SU-DHL-6 (cell line): ENCODE measurements around the gene DNMT3A.

Experiments
- H2AFZ ChIP-seq: fragments of 200-600 bp; sonication (generic); 2 replicates; pipeline ENCODE4 v1.6.1; 2014; ENCODE audit warnings: low read depth, mild to moderate bottlenecking, moderate library complexity, mixed read lengths, antibody characterized with exemption, low read length; ENCODE audit not compliant: severe bottlenecking
- H3F3A ChIP-seq: fragments of 200-600 bp; shearing (Covaris generic); 2 replicates; pipeline ENCODE4 v1.6.0; 2016; ENCODE audit warnings: antibody characterized with exemption, mild to moderate bottlenecking; ENCODE audit not compliant: insufficient read depth
- H3K27ac ChIP-seq: fragments of 200-600 bp; sonication (generic); 2 replicates; pipeline ENCODE4 v1.5.1; 2016; ENCODE audit warnings: low read depth, mild to moderate bottlenecking, low read length, moderate library complexity, mixed read lengths
- H3K27me3 ChIP-seq: fragments of 200-600 bp; sonication (generic), shearing (Covaris generic); 2 replicates; pipeline ENCODE4 v1.6.0; 2014; ENCODE audit warnings: mild to moderate bottlenecking, low read length
- H3K36me3 ChIP-seq: fragments of 200-600 bp; sonication (generic); 2 replicates; pipeline ENCODE4 v1.6.1; 2014; ENCODE audit warnings: mild to moderate bottlenecking, low read length, mixed read lengths
- H3K4me2 ChIP-seq: fragments of 300-600, 200-600 bp; shearing (Covaris generic), sonication (generic); 2 replicates; pipeline ENCODE4 v1.6.0; 2014; ENCODE audit warnings: low read length, low read depth, mild to moderate bottlenecking; ENCODE audit not compliant: poor library complexity, severe bottlenecking
- H3K4me3 ChIP-seq: fragments of 200-600 bp; sonication (generic); 2 replicates; pipeline ENCODE4 v1.5.1; 2014; ENCODE audit warnings: antibody characterized with exemption, low read length, mild to moderate bottlenecking, mixed read lengths; ENCODE audit not compliant: insufficient read depth, poor library complexity, severe bottlenecking
- H3K79me2 ChIP-seq: fragments of 200-600 bp; sonication (generic); 2 replicates; pipeline ENCODE4 v1.6.1; 2014; ENCODE audit warnings: mild to moderate bottlenecking, low read length, moderate library complexity; ENCODE audit not compliant: insufficient read depth
- H3K9ac ChIP-seq: fragments of 200-600 bp; sonication (generic); 2 replicates; pipeline ENCODE4 v1.7.0; 2014; ENCODE audit warnings: mild to moderate bottlenecking, low read length
- H3K9me2 ChIP-seq: fragments of 200-600 bp; sonication (generic); replicated peaks from 2 replicates; pipeline ENCODE4 v1.6.1; 2014; ENCODE audit warnings: low read length; ENCODE audit not compliant: insufficient read depth
- H3K9me3 ChIP-seq: fragments of 200-600 bp; sonication (generic); 2 replicates; pipeline ENCODE4 v1.6.1; 2014; ENCODE audit warnings: low read length, mixed read lengths; ENCODE audit not compliant: insufficient read depth
- H4K20me1 ChIP-seq: fragments of 200-600 bp; sonication (generic); 2 replicates; pipeline ENCODE4 v1.6.1; 2014; ENCODE audit warnings: low read depth, mild to moderate bottlenecking, antibody characterized with exemption, low read length, moderate library complexity, mixed read lengths
- CTCF ChIP-seq: fragments of 200-600 bp; sonication (generic); IDR thresholded peaks from one replicate; pipeline ENCODE4 v1.5.1; 2017; ENCODE audit warnings: antibody characterized with exemption, mild to moderate bottlenecking, low read length, moderate library complexity; ENCODE audit not compliant: insufficient read depth, poor library complexity, severe bottlenecking
- EZH2phosphoT487 ChIP-seq: fragments of 200-600 bp; sonication (generic), shearing (Covaris generic); conservative IDR thresholded peaks from 2 replicates; pipeline ENCODE4 v1.6.1; 2018; ENCODE audit warnings: mild to moderate bottlenecking, antibody characterized with exemption, low read length, moderate library complexity, mixed read lengths

DNMT3A gene

GRCh38 chr2:25323610-25324189 is 18.0 kb downstream of the DNMT3A start:
- H3K79me2 ChIP-seq = no peaks in the 10 kb centered on the region
- no peak for TF ChIP-seq CTCF
- TF ChIP-seq EZH2phosphoT487 = no peak
- no peaks in the 10 kb centered on the region; the same call in 1 of the 2 replicates for H4K20me1 ChIP-seq
- H2AFZ ChIP-seq = no peak overlapping the region
- H3K9ac ChIP-seq = no peak overlapping the region
- H3K36me3 ChIP-seq = no peaks in the 10 kb centered on the region; the same call in 1 of the 2 replicates
- H3K27me3 ChIP-seq = no peaks in the 10 kb centered on the region
- no peaks in the 10 kb centered on the region for H3F3A ChIP-seq
- H3K4me3 ChIP-seq = no peak overlapping the region
- no peak overlapping the region for H3K4me2 ChIP-seq
- no peaks in the 10 kb centered on the region for H3K9me2 ChIP-seq
- H3K27ac ChIP-seq = no peak overlapping the region
- H3K9me3 ChIP-seq = peaks cover 8% of the 10 kb centered on the region; the same call in 1 of the 2 replicates

- Histone ChIP-seq H3K9me2 (no peaks in the 10 kb centered on the region), H2AFZ (no peak overlapping the region), H4K20me1 (no peaks in the 10 kb centered on the region; the same call in 1 of the 2 replicates), H3K9me3 (peaks cover 8% of the 10 kb centered on the region; the same call in 1 of the 2 replicates), H3K27me3 (no peaks in the 10 kb centered on the region), H3K4me2 (no peak overlapping the region), H3K9ac (no peak overlapping the region), H3K27ac (no peak overlapping the region), H3K79me2 (no peaks in the 10 kb centered on the region), H3K36me3 (no peaks in the 10 kb centered on the region; the same call in 1 of the 2 replicates), H3K4me3 (no peak overlapping the region), H3F3A (no peaks in the 10 kb centered on the region)
- TF ChIP-seq EZH2phosphoT487 (no peak), CTCF (no peak)
Observed at GRCh38 chr2:25323042-25323514, 18.6 kb downstream of the DNMT3A start.

- Histone ChIP-seq H3K4me2 (no peak overlapping the region), H3K9ac (no peak overlapping the region), H3K4me3 (no peak overlapping the region), H3K9me3 (peaks cover 8% of the 10 kb centered on the region; the same call in 1 of the 2 replicates), H3K36me3 (no peaks in the 10 kb centered on the region; the same call in 1 of the 2 replicates), H3K27ac (no peak overlapping the region), H4K20me1 (no peaks in the 10 kb centered on the region; the same call in 1 of the 2 replicates), H3F3A (no peaks in the 10 kb centered on the region), H2AFZ (no peak overlapping the region), H3K27me3 (no peaks in the 10 kb centered on the region), H3K9me2 (no peaks in the 10 kb centered on the region), H3K79me2 (no peaks in the 10 kb centered on the region)
- TF ChIP-seq CTCF (no peak), EZH2phosphoT487 (no peak)
Observed at GRCh38 chr2:25322312-25322711, 19.4 kb downstream of the DNMT3A start.
